GM18498 (cell line): ENCODE results near the gene ELF2.
A peak's percentile ranks its signal among the peaks of the same experiment; 100 is the strongest.
"Not testable (repeated sequence)": the region's sequence is repeated elsewhere in the genome, so short reads cannot be mapped to it uniquely, and the experiment has no call there.

Source experiments
- ATAC-seq: cut with Tn5 transposase; IDR thresholded peaks from one replicate; pipeline ENCODE4 v1.9.1; 2021; ENCODE audit warnings: mild to moderate bottlenecking, moderate library complexity; ENCODE audit not compliant: unreplicated experiment

The ELF2 gene

GRCh38 chr4:139024686-139025085 is 152.3 kb downstream of the ELF2 start:
- ATAC-seq: no peak

GRCh38 chr4:139022835-139023234 is 154.2 kb downstream of the ELF2 start:
- no peak for ATAC-seq

GRCh38 chr4:139021071-139021470 is 155.9 kb downstream of the ELF2 start:
- not testable (repeated sequence) for ATAC-seq

- no peak for ATAC-seq
Measured at GRCh38 chr4:139020384-139020783, 156.6 kb downstream of the ELF2 start.

- ATAC-seq: no peak
Measured at GRCh38 chr4:139018971-139019758, 157.9 kb downstream of the ELF2 start.

- no peak for ATAC-seq
Measured at GRCh38 chr4:139018501-139018900, 158.5 kb downstream of the ELF2 start.

- no peak for ATAC-seq
Measured at GRCh38 chr4:139017861-139018260, 159.2 kb downstream of the ELF2 start.

GRCh38 chr4:139015948-139016471 is 161.0 kb downstream of the ELF2 start:
- peak; percentile 50 for ATAC-seq

GRCh38 chr4:139015269-139015947 is 161.6 kb downstream of the ELF2 start, which contains the start of gene NOCT:
NOCT (plus strand) TSS chr4:139015781; CDS start chr4:139015982, 201 bp downstream.
- ATAC-seq: peak; percentile 95

- ATAC-seq: peak; percentile 7
Measured at GRCh38 chr4:139014371-139015268, 162.4 kb downstream of the ELF2 start.

- ATAC-seq: no peak
Measured at GRCh38 chr4:139011225-139011950, 165.6 kb downstream of the ELF2 start.

- no peak for ATAC-seq
Measured at GRCh38 chr4:139009702-139010101, 167.3 kb downstream of the ELF2 start.

- not testable (repeated sequence) for ATAC-seq
Measured at GRCh38 chr4:139008278-139008677, 168.7 kb downstream of the ELF2 start.

- ATAC-seq: no peak
Measured at GRCh38 chr4:139007640-139008039, 169.4 kb downstream of the ELF2 start.
